Stimulated activated CD4-positive, alpha-beta T cell treated with anti-CD3 and anti-CD28 coated beads, Interleukin-12 subunit alpha, Interleukin-12 subunit beta, amount 100 ng/mL, for 4 hours (primary cell): ENCODE data around the gene ARV1.
"Not testable (repeated sequence)": the region's sequence is repeated elsewhere in the genome, so short reads cannot be mapped to it uniquely, and the experiment has no call there.

Experiments
- DNase-seq: peaks from one replicate; pipeline ENCODE4 v3.0.0-alpha.2; 2020

The ARV1 gene

GRCh38 chr1:231045286-231045685 is 66.4 kb downstream of the ARV1 start:
- DNase-seq, result no peak

DNA sequence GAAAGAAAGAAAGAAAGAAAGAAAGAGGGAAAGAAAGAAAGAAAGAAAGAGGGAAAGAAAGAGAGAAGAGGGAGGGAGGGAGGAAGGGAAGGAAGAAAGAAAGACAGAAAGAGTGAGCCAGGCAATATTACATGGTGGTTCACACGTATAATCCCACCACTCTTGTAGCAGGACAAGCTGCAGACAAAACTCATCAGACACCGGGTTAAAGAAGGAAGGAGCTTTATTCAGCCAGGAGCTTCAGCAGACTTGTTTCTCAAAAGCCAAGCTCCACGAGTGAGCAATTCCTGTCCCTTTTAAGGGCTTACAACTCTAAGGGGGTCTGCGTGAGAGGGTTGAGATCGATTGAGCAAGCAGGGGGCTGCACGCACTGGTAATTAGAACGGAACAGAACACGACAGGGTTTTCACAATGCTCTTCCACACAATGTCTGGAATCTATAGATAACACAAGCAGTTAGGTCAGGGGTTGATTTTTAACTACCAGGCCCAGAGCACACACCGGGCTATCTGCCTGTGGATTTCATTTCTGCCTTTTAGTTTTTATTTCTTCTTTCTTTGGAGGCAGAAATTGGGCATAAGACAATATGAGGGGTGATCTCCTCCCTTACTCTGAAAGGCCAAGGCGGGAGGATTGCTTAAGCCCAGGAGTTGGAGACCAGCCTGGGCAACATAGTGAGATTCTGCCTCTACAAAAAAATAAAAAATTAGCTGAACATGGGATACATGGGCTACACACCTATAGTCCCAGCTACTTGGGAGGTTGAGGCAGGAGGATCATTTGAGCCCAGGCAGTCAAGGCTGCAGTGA is 67.2 kb downstream of the ARV1 start:
- not testable (repeated sequence) for DNase-seq

- no peak for DNase-seq
Observed at GRCh38 chr1:231046730-231047395, 68.0 kb downstream of the ARV1 start.

DNA sequence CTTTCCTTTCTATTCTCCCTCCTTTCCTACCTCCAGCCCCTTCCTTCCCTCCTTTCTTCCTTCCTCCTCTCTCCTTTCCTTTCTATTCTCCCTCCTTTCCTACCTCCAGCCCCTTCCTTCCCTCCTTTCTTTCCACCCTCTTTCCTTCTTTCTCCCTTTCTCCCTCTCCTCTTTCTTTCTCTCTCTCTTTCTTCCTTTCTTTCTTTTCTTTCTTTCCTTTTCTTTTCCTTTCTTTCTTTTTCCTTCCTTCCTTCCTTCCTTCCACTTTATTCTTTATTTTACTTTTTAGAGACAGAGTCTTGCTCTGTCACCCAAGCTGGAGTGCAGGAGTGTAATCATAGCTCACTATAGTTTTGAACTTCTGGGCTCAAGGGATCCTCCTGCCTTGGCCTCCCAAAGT is 68.6 kb downstream of the ARV1 start:
- DNase-seq, result not testable (repeated sequence)

DNA sequence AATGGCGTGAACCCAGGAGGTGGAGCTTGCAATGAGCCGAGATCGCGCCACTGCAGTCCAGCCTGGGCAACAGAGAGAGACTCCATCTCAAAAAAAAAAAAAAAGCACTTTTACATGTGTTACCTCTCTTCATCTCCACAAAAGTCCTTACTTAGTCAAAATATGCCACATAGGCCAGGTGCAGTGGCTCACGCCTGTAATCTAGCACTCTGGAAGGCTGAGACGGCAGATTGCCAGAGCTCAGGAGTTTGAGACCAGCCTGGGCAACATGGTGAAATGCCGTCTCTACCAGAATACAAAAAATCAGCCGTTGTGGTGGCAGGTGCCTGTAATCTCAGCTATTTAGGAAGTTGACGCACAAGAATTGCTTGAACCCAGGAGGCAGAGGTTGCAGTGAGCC is 69.5 kb downstream of the ARV1 start:
- DNase-seq, result not testable (repeated sequence)

DNA sequence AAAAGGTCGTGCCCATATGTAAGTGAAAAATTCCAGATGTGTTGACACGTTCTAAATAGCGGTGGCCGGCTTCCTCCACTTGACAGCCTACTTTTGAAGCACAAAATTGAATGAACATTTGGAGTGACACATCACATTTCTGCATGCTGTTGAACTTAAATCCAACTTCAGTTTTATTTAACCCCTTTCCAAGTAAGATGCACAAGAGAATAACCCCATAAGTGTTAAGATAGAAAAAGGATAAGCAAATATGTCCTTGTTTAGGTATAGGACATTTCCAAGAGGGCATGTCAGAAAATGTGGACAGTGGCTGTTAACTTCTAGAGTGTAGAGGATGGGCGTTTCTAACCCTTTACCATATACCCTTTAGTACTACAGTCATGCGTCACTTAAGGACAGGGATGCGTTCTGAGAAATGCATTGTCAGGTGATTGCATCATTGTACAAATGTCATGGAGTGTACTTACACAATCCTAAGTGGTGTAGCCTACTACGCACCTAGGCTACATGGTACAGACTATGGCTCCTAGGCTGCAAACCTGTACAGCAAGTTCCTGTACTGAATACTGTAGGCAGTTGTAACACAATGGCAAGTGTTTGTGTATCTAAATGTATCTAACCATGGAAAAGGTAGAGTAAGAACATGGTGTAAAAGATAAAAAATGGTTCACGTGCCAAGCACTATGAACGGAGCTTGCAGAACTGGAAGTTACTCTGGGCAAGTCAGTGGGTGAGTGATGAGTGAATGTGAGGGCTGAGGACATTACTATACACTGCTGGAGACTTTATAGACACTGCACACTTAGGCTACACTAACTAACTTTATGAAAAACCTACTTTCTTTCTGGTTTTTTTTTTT is 70.5 kb downstream of the ARV1 start:
- no peak for DNase-seq
